ENCODE results near the gene KCNN4. TPM values are rescaled to one million over a fixed set of nuclear protein-coding genes. Genes with fewer than 3 reads are reported as not detected.

Gene KCNN4
- total RNA-seq, 1 donor from 2014 or later: 0.44 TPM

- Mint-ChIP-seq H3K36me3 (ENCODE audit: unreplicated experiment) (no peaks in the 10 kb centered on the region), H3K27me3 (ENCODE audit: unreplicated experiment) (peaks cover 2% of the 10 kb centered on the region), H3K4me1 (ENCODE audit: low read depth, unreplicated experiment) (no peaks in the 10 kb centered on the region), H3K4me3 (ENCODE audit: unreplicated experiment) (no peak overlapping the region), H3K9me3 (ENCODE audit: unreplicated experiment) (no peaks in the 10 kb centered on the region), H3K27ac (ENCODE audit: unreplicated experiment) (no peak overlapping the region)
- DNase-seq: no peak
- no peak for TF ChIP-seq CTCF (IDR thresholded peaks at IDR 0.05; ENCODE audit: partially characterized antibody, unreplicated experiment)
Observed at GRCh38 chr19:43804432-43804831, 23.7 kb upstream of the KCNN4 start.

GRCh38 chr19:43802216-43802951 is 21.6 kb upstream of the KCNN4 start, which contains the start of gene LYPD5:
TSS of gene LYPD5 (minus strand) at chr19:43802447. CDS start at chr19:43802380, 67 bp downstream.
- peaks cover 10% of the 10 kb centered on the region for H3K27me3 Mint-ChIP-seq (ENCODE audit: unreplicated experiment)
- H3K36me3 Mint-ChIP-seq (ENCODE audit: unreplicated experiment): peaks cover under 1% of the 10 kb centered on the region
- no peaks in the 10 kb centered on the region for H3K4me1 Mint-ChIP-seq (ENCODE audit: low read depth, unreplicated experiment)
- H3K27ac Mint-ChIP-seq (ENCODE audit: unreplicated experiment): no peak within 1 kb of the TSS
- H3K9me3 Mint-ChIP-seq (ENCODE audit: unreplicated experiment): peaks cover 1% of the 10 kb centered on the region
- TF ChIP-seq CTCF (IDR thresholded peaks at IDR 0.05; ENCODE audit: partially characterized antibody, unreplicated experiment): no peak
- H3K4me3 Mint-ChIP-seq (ENCODE audit: unreplicated experiment): no peak within 1 kb of the TSS
- no peak for DNase-seq

- H3K27ac Mint-ChIP-seq (ENCODE audit: unreplicated experiment): no peak overlapping the region
- H3K4me3 Mint-ChIP-seq (ENCODE audit: unreplicated experiment): no peak overlapping the region
- TF ChIP-seq CTCF (IDR thresholded peaks at IDR 0.05; ENCODE audit: partially characterized antibody, unreplicated experiment): no peak
- no peaks in the 10 kb centered on the region for H3K4me1 Mint-ChIP-seq (ENCODE audit: low read depth, unreplicated experiment)
- no peak for DNase-seq
- H3K27me3 Mint-ChIP-seq (ENCODE audit: unreplicated experiment): peaks cover 17% of the 10 kb centered on the region
- H3K36me3 Mint-ChIP-seq (ENCODE audit: unreplicated experiment): peaks cover 4% of the 10 kb centered on the region
- peaks cover 4% of the 10 kb centered on the region for H3K9me3 Mint-ChIP-seq (ENCODE audit: unreplicated experiment)
Observed at GRCh38 chr19:43799502-43800142, 18.8 kb upstream of the KCNN4 start.

- H3K4me3 Mint-ChIP-seq (ENCODE audit: unreplicated experiment): peak overlapping the region; percentile 49
- H3K36me3 Mint-ChIP-seq (ENCODE audit: unreplicated experiment): peaks cover 4% of the 10 kb centered on the region
- DNase-seq: no peak
- no peak overlapping the region for H3K27ac Mint-ChIP-seq (ENCODE audit: unreplicated experiment)
- no peaks in the 10 kb centered on the region for H3K4me1 Mint-ChIP-seq (ENCODE audit: low read depth, unreplicated experiment)
- TF ChIP-seq CTCF (IDR thresholded peaks at IDR 0.05; ENCODE audit: partially characterized antibody, unreplicated experiment): no peak
- H3K9me3 Mint-ChIP-seq (ENCODE audit: unreplicated experiment): peaks cover 4% of the 10 kb centered on the region
- peaks cover 17% of the 10 kb centered on the region for H3K27me3 Mint-ChIP-seq (ENCODE audit: unreplicated experiment)
Observed at GRCh38 chr19:43798546-43799409, 18.0 kb upstream of the KCNN4 start.
